GM18951 (cell line): ENCODE measurements around the gene ATG4A.

ENCODE experiments used
- POLR2A ChIP-seq: IDR thresholded peaks from 4 replicates; pipeline ENCODE4 v1.6.1; 2011; ENCODE audit warnings: mild to moderate bottlenecking; ENCODE audit not compliant: insufficient read length, insufficient read depth; ENCODE audit errors: extremely low read depth
- in situ Hi-C: fragments of 300-500 bp; cut with MboI; formaldehyde crosslinking; loops from one replicate; pipeline ENCODE4 v1.12.0; 2022; ENCODE audit warnings: low sequenced_read_pairs, mixed read lengths, inconsistent platforms; ENCODE audit not compliant: unreplicated experiment

The ATG4A gene

DNA sequence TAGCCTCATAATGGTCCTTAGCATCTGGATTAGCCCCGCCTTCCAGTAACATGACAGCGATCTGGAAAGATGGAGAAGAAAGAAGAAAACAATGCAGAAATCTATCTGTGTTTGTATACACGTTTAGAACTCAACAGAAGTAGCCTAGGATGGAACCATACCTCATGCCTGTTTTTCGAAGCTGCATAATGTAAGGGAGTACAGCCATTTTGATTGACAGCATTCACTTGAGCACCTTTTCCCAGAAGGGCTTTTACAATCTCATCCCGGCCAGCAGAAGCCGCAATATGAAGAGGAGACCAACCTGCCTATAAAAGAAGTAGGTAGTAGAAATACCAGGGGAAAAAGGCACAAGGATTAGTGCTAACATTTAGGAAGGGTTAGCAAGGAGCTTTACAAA is 3.8 kb upstream of the ATG4A start:
- no peak for TF ChIP-seq POLR2A
- in situ Hi-C loops, result no loop called here

DNA sequence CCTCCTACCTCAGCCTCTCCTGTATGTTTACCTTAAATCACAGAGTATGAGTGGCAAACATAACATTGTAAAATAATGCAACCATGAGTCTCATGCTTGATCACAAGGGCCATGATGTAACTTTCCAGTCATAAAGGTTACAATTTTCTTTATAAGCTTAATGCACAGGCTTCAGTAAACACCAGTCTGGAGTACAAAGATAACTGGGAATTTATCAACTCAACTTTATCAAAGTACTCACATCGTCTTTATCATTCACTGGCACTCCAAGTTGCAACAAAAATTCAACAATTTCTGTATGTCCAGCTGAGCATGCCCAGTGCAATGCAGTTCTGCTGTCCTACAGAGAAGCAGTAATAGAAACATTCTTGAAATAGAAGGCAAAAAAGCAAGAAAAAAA is 3.1 kb upstream of the ATG4A start:
- in situ Hi-C loops, result no loop called here

GRCh38 chrX:108090491-108091263 is 901 bp upstream of the ATG4A start:
- in situ Hi-C loops, result no loop called here
- TF ChIP-seq POLR2A, result no peak

More for the DNA sequence above, 3.1 kb upstream of the ATG4A start:
- TF ChIP-seq POLR2A, result no peak

DNA sequence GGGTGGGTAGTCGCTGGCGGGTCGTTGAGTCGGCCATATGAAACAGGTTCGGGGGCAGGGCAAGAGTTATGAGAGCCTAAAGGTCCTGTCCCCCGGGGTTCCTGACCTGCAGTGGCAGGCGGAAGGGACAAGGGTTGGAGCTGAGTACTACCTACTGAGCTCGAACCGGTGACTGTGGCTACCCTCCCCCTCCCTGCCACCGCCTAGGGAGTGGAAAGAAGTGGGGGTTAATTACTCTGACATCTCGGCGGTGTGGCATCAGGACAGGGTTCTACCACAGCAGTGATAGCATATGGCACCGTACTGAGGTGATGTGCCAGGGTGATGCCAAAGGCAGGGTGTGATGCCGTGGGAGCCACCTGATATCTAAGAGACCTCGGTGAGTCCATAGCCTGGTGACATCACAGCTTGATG is 307 bp downstream of the ATG4A start:
- in situ Hi-C loops, result no loop called here
- TF ChIP-seq POLR2A, result no peak

GRCh38 chrX:108097380-108097779 is 5.8 kb downstream of the ATG4A start:
- no peak for TF ChIP-seq POLR2A

GRCh38 chrX:108105473-108105872 is 13.9 kb downstream of the ATG4A start:
- TF ChIP-seq POLR2A, result no peak
- in situ Hi-C loops, result no loop called here

More at GRCh38 chrX:108097380-108097779, 5.8 kb downstream of the ATG4A start:
- in situ Hi-C loops, result no loop called here

DNA sequence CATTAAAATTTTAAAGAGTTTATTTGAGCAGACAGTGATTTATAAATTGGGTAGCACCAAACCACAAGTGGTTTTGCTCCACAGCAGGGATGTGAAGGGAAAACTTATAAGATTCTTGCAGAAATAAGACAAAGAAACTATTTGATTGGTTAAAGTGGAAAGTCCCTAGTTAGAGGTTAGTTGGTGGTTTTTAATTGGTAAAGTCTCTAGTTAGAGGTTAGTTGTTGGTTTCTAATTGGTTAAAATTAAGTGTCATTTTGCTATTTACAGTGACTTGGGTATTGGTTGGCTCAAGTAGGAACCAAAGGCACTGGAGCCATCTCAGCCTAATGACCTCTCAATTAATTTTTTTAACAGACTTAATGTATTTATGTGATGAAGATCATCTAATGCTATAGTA is 23.0 kb downstream of the ATG4A start:
- in situ Hi-C loops, result no loop called here
- no peak for TF ChIP-seq POLR2A

- in situ Hi-C loops, result no loop called here
Observed at GRCh38 chrX:108117988-108118387, 26.4 kb downstream of the ATG4A start.

GRCh38 chrX:108121291-108121690 is 29.7 kb downstream of the ATG4A start:
- TF ChIP-seq POLR2A, result no peak
- in situ Hi-C loops, result no loop called here

More at GRCh38 chrX:108117988-108118387, 26.4 kb downstream of the ATG4A start:
- no peak for TF ChIP-seq POLR2A

DNA sequence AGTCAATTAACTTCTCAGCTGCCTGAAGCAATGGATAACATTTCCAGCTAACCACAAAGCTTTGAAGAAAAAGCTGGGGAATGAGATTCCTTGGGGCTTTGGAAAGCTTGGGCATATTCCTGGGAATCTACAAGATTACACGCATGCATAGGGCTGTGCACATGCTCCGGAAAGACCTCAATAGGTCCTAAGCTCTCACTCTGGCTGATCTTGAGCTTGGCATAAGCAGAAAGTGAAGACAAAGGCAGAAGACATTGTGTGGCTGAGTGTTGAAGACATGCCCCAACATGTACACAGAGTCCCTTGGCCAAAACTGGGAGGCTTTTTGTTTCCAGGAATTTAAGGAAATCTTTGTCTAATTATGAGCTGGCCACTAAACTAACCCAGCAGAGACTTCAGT is 31.2 kb downstream of the ATG4A start:
- in situ Hi-C loops, result no loop called here
- TF ChIP-seq POLR2A, result no peak

DNA sequence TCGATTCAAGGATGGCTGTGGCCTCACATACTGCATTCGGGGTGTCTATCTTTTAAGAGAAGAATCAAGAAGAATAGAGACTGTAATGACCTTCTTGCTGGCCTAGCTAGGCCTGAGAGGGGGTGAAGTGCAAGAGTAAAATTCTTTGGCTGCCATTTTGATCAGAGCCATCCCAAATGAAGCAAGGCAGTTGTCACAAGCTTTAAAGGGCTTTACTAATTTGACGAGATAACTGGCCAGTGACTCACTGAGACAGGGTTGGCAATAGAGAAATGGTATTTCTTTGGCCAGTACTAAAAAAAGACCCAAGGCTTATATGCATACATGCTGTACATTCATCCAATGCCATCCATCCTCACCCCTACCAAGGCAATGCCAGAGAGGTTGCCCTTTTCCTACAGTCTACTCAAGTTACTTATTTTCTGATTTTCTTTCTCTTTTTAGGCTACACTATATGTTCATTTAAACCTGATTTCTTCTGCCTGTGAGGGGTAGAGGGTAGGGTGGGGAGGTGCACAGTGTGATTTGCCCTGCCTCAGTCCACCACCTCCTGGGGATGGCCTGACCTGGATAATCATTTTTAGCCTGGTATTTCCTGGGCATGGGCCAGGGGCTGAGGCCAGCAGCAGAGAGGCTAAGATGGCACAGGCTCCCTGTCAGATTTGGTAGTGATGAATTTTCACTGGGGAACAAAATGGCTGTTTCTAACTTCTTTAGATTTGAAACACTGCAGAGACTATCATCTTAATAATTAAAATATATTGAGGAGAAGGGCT is 32.2 kb downstream of the ATG4A start:
- no peak for TF ChIP-seq POLR2A
- in situ Hi-C loops, result no loop called here

GRCh38 chrX:108126661-108127060 is 35.1 kb downstream of the ATG4A start:
- in situ Hi-C loops, result no loop called here
- TF ChIP-seq POLR2A, result no peak

DNA sequence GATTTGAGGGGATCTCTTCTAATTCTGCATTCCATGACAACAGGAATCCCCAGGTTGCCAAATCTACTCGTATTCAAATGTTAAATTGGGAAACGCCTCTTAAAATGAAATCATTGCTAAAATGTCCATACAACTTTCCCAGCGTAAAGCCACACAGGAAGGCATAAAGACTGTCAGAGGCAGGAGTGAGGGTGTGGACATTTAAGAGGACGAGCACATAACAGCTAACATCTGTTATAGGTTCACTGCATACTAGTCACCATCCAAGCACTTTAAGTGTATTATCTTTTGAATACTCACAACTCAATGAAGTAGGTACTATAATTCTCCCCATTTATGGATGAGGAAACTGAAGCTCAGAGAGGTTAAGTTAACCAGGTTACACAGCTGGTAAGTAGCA is 35.6 kb downstream of the ATG4A start:
- no peak for TF ChIP-seq POLR2A
- in situ Hi-C loops, result no loop called here

- in situ Hi-C loops, result no loop called here
- TF ChIP-seq POLR2A, result no peak
Observed at GRCh38 chrX:108130889-108131288, 39.3 kb downstream of the ATG4A start.
